ENCODE results near the gene PPP3CA.
"Not testable (repeated sequence)": the region's sequence is repeated elsewhere in the genome, so short reads cannot be mapped to it uniquely, and the experiment has no call there.

PPP3CA gene

GRCh38 chr4:101238706-101239105 lies 108.6 kb downstream of the PPP3CA start:
- H3K27ac ChIP-seq: peak overlapping the region; percentile 71; the same call in 1 of the 2 replicates
- no peak for TF ChIP-seq CTCF (conservative IDR thresholded peaks at IDR 0.05)

- no peak for TF ChIP-seq CTCF (conservative IDR thresholded peaks at IDR 0.05)
- H3K27ac ChIP-seq: no peak overlapping the region; the same call in 1 of the 2 replicates
Measured at GRCh38 chr4:101237773-101238172, 109.6 kb downstream of the PPP3CA start.

GRCh38 chr4:101236097-101236496 lies 111.2 kb downstream of the PPP3CA start:
- no peak for TF ChIP-seq CTCF (conservative IDR thresholded peaks at IDR 0.05)
- H3K27ac ChIP-seq: no peak overlapping the region

GRCh38 chr4:101234141-101234540 lies 113.2 kb downstream of the PPP3CA start:
- not testable (repeated sequence) for H3K27ac ChIP-seq

GRCh38 chr4:101232074-101232776 lies 115.1 kb downstream of the PPP3CA start:
- no peak overlapping the region for H3K27ac ChIP-seq
- TF ChIP-seq CTCF (conservative IDR thresholded peaks at IDR 0.05): no peak

GRCh38 chr4:101230801-101231426 lies 116.4 kb downstream of the PPP3CA start:
- peak overlapping the region; percentile 21; the same call in 1 of the 2 replicates for H3K27ac ChIP-seq
- TF ChIP-seq CTCF (conservative IDR thresholded peaks at IDR 0.05): no peak

GRCh38 chr4:101229116-101229515 lies 118.2 kb downstream of the PPP3CA start:
- H3K27ac ChIP-seq: peak overlapping the region; percentile 6; the same call in 1 of the 2 replicates
- no peak for TF ChIP-seq CTCF (conservative IDR thresholded peaks at IDR 0.05)

- TF ChIP-seq CTCF (conservative IDR thresholded peaks at IDR 0.05): no peak
- peak overlapping the region; percentile 53 for H3K27ac ChIP-seq
Measured at GRCh38 chr4:101227715-101228114, 119.6 kb downstream of the PPP3CA start.
